ENCODE results near the gene ADRB1.

Gene ADRB1

GRCh38 chr10:114043532-114044246 is at the start of gene ADRB1:
TSS of gene ADRB1 (plus strand) at chr10:114043866. CDS start at chr10:114044133, 267 bp downstream.
- DNase-seq = peak; percentile 49

GRCh38 chr10:113995201-113995600 is 48.5 kb upstream of the ADRB1 start:
- DNase-seq = no peak

GRCh38 chr10:113997428-113997827 is 46.2 kb upstream of the ADRB1 start:
- DNase-seq = no peak

GRCh38 chr10:113999531-113999930 is 44.1 kb upstream of the ADRB1 start:
- DNase-seq = no peak

GRCh38 chr10:114000457-114001010 is 43.1 kb upstream of the ADRB1 start:
- no peak for DNase-seq

- no peak for DNase-seq
These were observed 41.2 kb upstream of the ADRB1 start for GRCh38 chr10:114002422-114002821.

GRCh38 chr10:114003161-114003941 is 40.3 kb upstream of the ADRB1 start:
- no peak for DNase-seq

- no peak for DNase-seq
These were observed 34.2 kb upstream of the ADRB1 start for GRCh38 chr10:114009281-114009996.

GRCh38 chr10:114010316-114010715 is 33.4 kb upstream of the ADRB1 start:
- no peak for DNase-seq

GRCh38 chr10:114012650-114013049 is 31.0 kb upstream of the ADRB1 start:
- DNase-seq = no peak

- DNase-seq = no peak
These were observed 28.0 kb upstream of the ADRB1 start for GRCh38 chr10:114015708-114016107.

- DNase-seq = no peak
These were observed 26.4 kb upstream of the ADRB1 start for GRCh38 chr10:114017271-114017670.

GRCh38 chr10:114017873-114018272 is 25.8 kb upstream of the ADRB1 start:
- no peak for DNase-seq

- no peak for DNase-seq
These were observed 24.4 kb upstream of the ADRB1 start for GRCh38 chr10:114019226-114019625.

GRCh38 chr10:114021154-114021553 is 22.5 kb upstream of the ADRB1 start:
- DNase-seq = no peak

GRCh38 chr10:114021717-114022680 is 21.7 kb upstream of the ADRB1 start:
- no peak for DNase-seq

GRCh38 chr10:114022766-114023597 is 20.7 kb upstream of the ADRB1 start:
- no peak for DNase-seq

GRCh38 chr10:114024876-114025610 is 18.6 kb upstream of the ADRB1 start:
- peak; percentile 39 for DNase-seq

GRCh38 chr10:114025611-114026130 is 18.0 kb upstream of the ADRB1 start:
- no peak for DNase-seq
